Hepatocyte (in vitro differentiated cells): ENCODE measurements around the gene C1orf52.

Experiments used
- CTCF ChIP-seq: fragments of 200-600 bp; sonication (generic); IDR thresholded peaks from 2 replicates; pipeline ENCODE4 v1.5.1; 2016; ENCODE audit warnings: antibody characterized with exemption, mild to moderate bottlenecking; ENCODE audit not compliant: poor library complexity
- EZH2 ChIP-seq: fragments of 200-600 bp; sonication (generic); IDR thresholded peaks from 2 replicates; pipeline ENCODE4 v1.6.1; 2016; ENCODE audit warnings: antibody characterized with exemption, mild to moderate bottlenecking, borderline replicate concordance

GRCh38 chr1:85224295-85224694 is 35.2 kb downstream of the C1orf52 start:
- TF ChIP-seq CTCF, result no peak
- no peak for TF ChIP-seq EZH2
